Stomach (tissue), 9 donors: Measurements from ENCODE around the gene CALN1. TPM values are rescaled to one million over a fixed set of nuclear protein-coding genes. Genes with fewer than 3 reads are reported as not detected.

ENCODE experiments used
- DNase-seq, 2 donors: peaks; one replicate each; pipeline versions ENCODE4 v3.0.0 to v3.0.0-alpha.2; 2013 to 2019
- H3K27ac ChIP-seq, 5 donors: fragments of 200-600 bp in 4 of 5; sonication (generic) in 4 of 5; one replicate each; pipeline ENCODE4 v1.5.1; 2013 to 2019; ENCODE audit warnings: mild to moderate bottlenecking in 1 of 5, moderate library complexity in 1 of 5
- H3K27me3 ChIP-seq, 3 donors: fragments of 200-600 bp; sonication (generic); one replicate each; pipeline ENCODE4 v1.5.1; 2017 to 2019; ENCODE audit warnings: mixed run types in 1 of 3
- H3K36me3 ChIP-seq, 4 donors: fragments of 200-600 bp; sonication (generic); 1 replicate in 3 of 4; 2 replicates in 1 of 4; pipeline ENCODE4 v1.5.1; 2016 to 2019
- H3K4me1 ChIP-seq, 4 donors: fragments of 200-600 bp; sonication (generic); one replicate each; pipeline ENCODE4 v1.5.1; 2016 to 2019
- H3K4me3 ChIP-seq, 4 donors: fragments of 200-600 bp; sonication (generic) in 3 of 4; one replicate each; pipeline ENCODE4 v1.5.1; 2016 to 2019; ENCODE audit warnings: mild to moderate bottlenecking in 1 of 4
- H3K9me3 ChIP-seq, 4 donors: fragments of 200-600 bp; sonication (generic); one replicate each; pipeline ENCODE4 v1.5.1; 2016 to 2019
- CTCF ChIP-seq, 7 experiments: fragments of 450-650 bp in 4 of 7; fragments of 200-600 bp in 3 of 7; sonication (generic) in 3 of 7; IDR thresholded peaks; one replicate each; pipeline ENCODE4 v1.5.1; 2016 to 2019; ENCODE audit warnings: antibody characterized with exemption in 7 of 7, control low read depth in 2 of 7, mild to moderate bottlenecking in 1 of 7
- EP300 ChIP-seq: sonication (generic); formaldehyde crosslinking; IDR thresholded peaks from one replicate; pipeline ENCODE4 v1.6.1; 2017; ENCODE audit warnings: antibody characterized with exemption
- POLR2A ChIP-seq, 4 donors: fragments of 450-650 bp; IDR thresholded peaks; one replicate each; pipeline ENCODE4 v1.6.1; 2016; ENCODE audit warnings: antibody characterized with exemption in 4 of 4, control low read depth in 2 of 4, mild to moderate bottlenecking in 1 of 4, moderate library complexity in 1 of 4
- POLR2AphosphoS5 ChIP-seq, 3 donors: sonication (generic); formaldehyde crosslinking; IDR thresholded peaks; one replicate each; pipeline ENCODE4 v1.6.1; 2016; ENCODE audit warnings: antibody characterized with exemption in 3 of 3
- WGBS, 5 donors: extraction: QIAGEN DNeasy Blood & Tissue Kit in 3 of 5; methylation state at CpG; one replicate each; pipeline versions ENCODE4 v1.1.5 to v1.1.7; 2013 to 2018; 5-methylcytosine and 5-hydroxymethylcytosine counted together
- intact Hi-C: fragments of 100-400 bp; cut with DNase I; formaldehyde crosslinking; loops from one replicate; pipeline ENCODE4 v1.15.1; 2023; ENCODE audit warnings: low total_unique reads
- polyA plus RNA-seq, 3 donors: library from polyadenylated mRNA; stranded (reverse); fragments of 200-250 nt; gene quantifications; one replicate each; pipeline ENCODE4 v1.2.3, GENCODE V29; 2013
- total RNA-seq, 5 donors: library from RNA; depleted of rRNA; stranded (reverse); fragments of >200 nt; gene quantifications; one replicate each; pipeline versions ENCODE4 v1.1.0 to v1.2.3, GENCODE V29; 2014 to 2016
- donor health status: healthy with polysubstance abuse.
- donor health status: Bipolar disorder and iron deficiency.
- donor health status: healthy.

CALN1 gene
- total and polyA plus RNA-seq, 8 donors = under 0.01 to 51.9 (median 0.37) TPM; not detected in 5

- no peak for TF ChIP-seq CTCF (IDR thresholded peaks at IDR 0.05)
- DNase-seq = no peak
- no peaks in the 10 kb centered on the region for H3K36me3 ChIP-seq
- WGBS, 5 donors = 79 to 88% (median 84%) methylated on average over 8 of the region's 8 CpGs
- no peaks in the 10 kb centered on the region for H3K4me1 ChIP-seq
- H3K27me3 ChIP-seq = no peaks in the 10 kb centered on the region
- intact Hi-C loops = no loop called here
- H3K9me3 ChIP-seq = peaks cover 0 to 4% (median 0%) of the 10 kb centered on the region in 4 donors
- H3K4me3 ChIP-seq = no peak overlapping the region
- no peak overlapping the region for H3K27ac ChIP-seq
Measured at GRCh38 chr7:72190146-72190545, 222.0 kb downstream of the CALN1 start.

GRCh38 chr7:72187179-72187578 lies 225.0 kb downstream of the CALN1 start:
- no peaks in the 10 kb centered on the region for H3K27me3 ChIP-seq
- no peaks in the 10 kb centered on the region for H3K36me3 ChIP-seq
- H3K4me3 ChIP-seq = no peak overlapping the region
- no peak for DNase-seq
- 82 to 92% (median 88%) methylated on average over 4 of the region's 4 CpGs for WGBS, 5 donors
- intact Hi-C loops = no loop called here
- H3K27ac ChIP-seq = no peak overlapping the region
- no peaks in the 10 kb centered on the region for H3K4me1 ChIP-seq
- TF ChIP-seq POLR2AphosphoS5 (IDR thresholded peaks at IDR 0.05) (no peak), CTCF (IDR thresholded peaks at IDR 0.05) (no peak), POLR2A (IDR thresholded peaks at IDR 0.05) (no peak), EP300 (no peak)
- peaks cover 0 to 4% (median 0%) of the 10 kb centered on the region in 4 donors for H3K9me3 ChIP-seq

- H3K4me1 ChIP-seq = no peaks in the 10 kb centered on the region
- H3K27ac ChIP-seq = no peak overlapping the region
- H3K9me3 ChIP-seq = no peaks in the 10 kb centered on the region
- 80 to 84% (median 83%) methylated on average over 9 of the region's 9 CpGs for WGBS, 5 donors
- H3K4me3 ChIP-seq = no peak overlapping the region
- TF ChIP-seq POLR2A (IDR thresholded peaks at IDR 0.05) (no peak), POLR2AphosphoS5 (IDR thresholded peaks at IDR 0.05) (no peak), EP300 (no peak), CTCF (IDR thresholded peaks at IDR 0.05) (peak in 1 of 7 experiments; percentile 18)
- no peaks in the 10 kb centered on the region for H3K36me3 ChIP-seq
- intact Hi-C loops = no loop called here
- H3K27me3 ChIP-seq = no peaks in the 10 kb centered on the region
- peak in 1 of 2 donors; percentile 3 for DNase-seq
Measured at GRCh38 chr7:72183835-72184234, 228.3 kb downstream of the CALN1 start.

GRCh38 chr7:72182036-72182435 lies 230.1 kb downstream of the CALN1 start:
- no peak for DNase-seq
- Histone ChIP-seq H3K9me3 (no peaks in the 10 kb centered on the region), H3K27me3 (no peaks in the 10 kb centered on the region), H3K4me1 (no peaks in the 10 kb centered on the region), H3K36me3 (no peaks in the 10 kb centered on the region), H3K4me3 (no peak overlapping the region), H3K27ac (no peak overlapping the region)
- intact Hi-C loops = no loop called here
- TF ChIP-seq POLR2AphosphoS5 (IDR thresholded peaks at IDR 0.05) (no peak), CTCF (IDR thresholded peaks at IDR 0.05) (no peak), POLR2A (IDR thresholded peaks at IDR 0.05) (no peak), EP300 (no peak)
- WGBS, 5 donors = 76 to 92% (median 89%) methylated on average over 4 of the region's 4 CpGs
